H1 (cell line): Measurements from ENCODE around the gene F3. TPM values are rescaled to one million over a fixed set of nuclear protein-coding genes. Genes with fewer than 3 reads are reported as not detected.

Source experiments
- CTCF ChIA-PET: fragments of 300-600 bp; sonication (Branson Sonifier 250); formaldehyde crosslinking; loops from one replicate; lab custom pipeline; 2021; ENCODE audit not compliant: partially characterized antibody; lab: Charles Lee
- POLR2A ChIA-PET: fragments of 300-600 bp; sonication (Branson Sonifier 250); formaldehyde crosslinking; loops from one replicate; lab custom pipeline; 2021; ENCODE audit warnings: inconsistent platforms; ENCODE audit not compliant: partially characterized antibody; lab: Charles Lee
- DNase-seq, 2 experiments: peaks; one replicate each; pipeline versions ENCODE4 v3.0.0 to v3.0.0-alpha.2; 2010 to 2022; ENCODE audit warnings: low spot score in 2 of 2, low read depth in 1 of 2, mixed read lengths in 1 of 2
- FAIRE-seq: peaks from 2 replicates; lab custom pipeline; 2011; peaks lifted over from hg19 to GRCh38; lab: Jason Lieb, UNC
- H2AFZ ChIP-seq: 2 replicates; pipeline ENCODE4 v1.8.1; 2012; ENCODE audit warnings: low read length, inconsistent platforms
- H2AK5ac ChIP-seq: 2 replicates; pipeline ENCODE4 v1.6.1; 2013; ENCODE audit warnings: low read depth, low read length
- H2BK120ac ChIP-seq: replicated peaks from 2 replicates; pipeline ENCODE3; 2013; ENCODE audit warnings: low read depth, low read length, inconsistent platforms
- H2BK12ac ChIP-seq: 2 replicates; pipeline ENCODE4 v1.6.1; 2013; ENCODE audit warnings: low read depth, low read length
- H2BK15ac ChIP-seq: 2 replicates; pipeline ENCODE4 v1.6.1; 2013; ENCODE audit warnings: low read length
- H2BK20ac ChIP-seq: 2 replicates; pipeline ENCODE4 v1.6.1; 2013; ENCODE audit warnings: low read length
- H2BK5ac ChIP-seq: 2 replicates; pipeline ENCODE4 v1.6.1; 2013; ENCODE audit warnings: low read depth, low read length
- H3K14ac ChIP-seq: 2 replicates; pipeline ENCODE4 v1.6.1; 2013; ENCODE audit warnings: inconsistent platforms; ENCODE audit not compliant: insufficient read length
- H3K18ac ChIP-seq: 2 replicates; pipeline ENCODE4 v1.6.1; 2013; ENCODE audit warnings: low read length; ENCODE audit errors: extremely low read depth
- H3K23ac ChIP-seq: 2 replicates; pipeline ENCODE4 v1.6.1; 2013; ENCODE audit warnings: inconsistent platforms; ENCODE audit not compliant: insufficient read length
- H3K23me2 ChIP-seq: 2 replicates; pipeline ENCODE4 v1.6.1; 2013; ENCODE audit warnings: low read depth, low read length
- H3K27ac ChIP-seq: 2 replicates; pipeline ENCODE4 v1.6.1; 2011; ENCODE audit warnings: low read depth, low read length, inconsistent platforms
- H3K27me3 ChIP-seq, 4 experiments: replicated peaks in 1 of 4; 1 replicate in 1 of 4; 2 replicates in 3 of 4; pipeline versions ENCODE4 v1.6.1 to v1.8.1; 2011 to 2013; ENCODE audit warnings: low read length in 3 of 4, mild to moderate bottlenecking in 3 of 4, inconsistent platforms in 2 of 4, mixed read lengths in 2 of 4, moderate library complexity in 1 of 4; ENCODE audit not compliant: control insufficient read depth in 3 of 4, insufficient read depth in 3 of 4; ENCODE audit errors: extremely low read depth in 1 of 4
- H3K36me3 ChIP-seq, 4 experiments: 2 replicates each; pipeline versions ENCODE4 v1.6.1 to v1.8.1; 2011 to 2013; ENCODE audit warnings: mild to moderate bottlenecking in 4 of 4, low read length in 3 of 4, moderate library complexity in 2 of 4, control low read depth in 1 of 4, inconsistent platforms in 1 of 4; ENCODE audit not compliant: insufficient read depth in 4 of 4, control insufficient read depth in 2 of 4
- H3K4ac ChIP-seq: replicated peaks from 2 replicates; pipeline ENCODE3; 2013; ENCODE audit warnings: low read length, low read depth, mixed read lengths, inconsistent platforms; ENCODE audit not compliant: insufficient read length
- H3K4me1 ChIP-seq, 4 experiments: replicated peaks in 1 of 4; 1 replicate in 1 of 4; 2 replicates in 3 of 4; pipeline versions ENCODE4 v1.6.1 to v1.8.1; 2011 to 2013; ENCODE audit warnings: low read length in 3 of 4, inconsistent platforms in 2 of 4, mixed read lengths in 1 of 4; ENCODE audit not compliant: insufficient read depth in 4 of 4, control insufficient read depth in 3 of 4
- H3K4me2 ChIP-seq, 2 experiments: 2 replicates each; pipeline versions ENCODE4 v1.6.1 to v1.8.1; 2011 to 2013; ENCODE audit warnings: low read depth in 2 of 2, low read length in 2 of 2, control low read depth in 1 of 2, inconsistent platforms in 1 of 2, mild to moderate bottlenecking in 1 of 2; ENCODE audit not compliant: insufficient read depth in 1 of 2
- H3K4me3 ChIP-seq, 4 experiments: fragments of 200-600, 300-600 bp in 1 of 4; sonication (generic), shearing (Covaris generic), sonication (Bioruptor Twin) in 1 of 4; 2 replicates each; pipeline versions ENCODE4 v1.5.1 to v1.8.1; 2011 to 2016; ENCODE audit warnings: low read length in 4 of 4, low read depth in 3 of 4, control low read depth in 2 of 4, inconsistent platforms in 2 of 4, mild to moderate bottlenecking in 2 of 4, mixed read lengths in 1 of 4, moderate library complexity in 1 of 4; ENCODE audit not compliant: insufficient read depth in 2 of 4; ENCODE audit errors: extremely low read depth in 1 of 4
- H3K56ac ChIP-seq: replicated peaks from 2 replicates; pipeline ENCODE3; 2013; ENCODE audit warnings: low read depth, mild to moderate bottlenecking, mixed read lengths, low read length, inconsistent platforms; ENCODE audit not compliant: insufficient read length
- H3K79me1 ChIP-seq: 2 replicates; pipeline ENCODE4 v1.6.1; 2013; ENCODE audit warnings: low read depth, low read length, control low read depth
- H3K79me2 ChIP-seq, 2 experiments: 2 replicates each; pipeline versions ENCODE4 v1.6.1 to v1.8.1; 2012 to 2013; ENCODE audit warnings: low read length in 2 of 2, mild to moderate bottlenecking in 2 of 2, inconsistent platforms in 1 of 2; ENCODE audit not compliant: insufficient read depth in 2 of 2, control insufficient read depth in 1 of 2
- H3K9ac ChIP-seq, 4 experiments: replicated peaks in 1 of 4; 1 replicate in 1 of 4; 2 replicates in 3 of 4; pipeline versions ENCODE4 v1.6.1 to v1.8.1; 2011 to 2013; ENCODE audit warnings: low read depth in 3 of 4, low read length in 3 of 4, control low read depth in 2 of 4, mild to moderate bottlenecking in 2 of 4, moderate library complexity in 2 of 4, inconsistent platforms in 1 of 4; ENCODE audit errors: extremely low read depth in 1 of 4
- H3K9me3 ChIP-seq, 2 experiments: 2 replicates each; pipeline versions ENCODE4 v1.6.1 to v1.8.1; 2012 to 2013; ENCODE audit warnings: mild to moderate bottlenecking in 2 of 2, moderate library complexity in 2 of 2, control low read depth in 1 of 2, inconsistent platforms in 1 of 2, low read depth in 1 of 2, low read length in 1 of 2, mixed read lengths in 1 of 2; ENCODE audit not compliant: insufficient read depth in 2 of 2
- H4K20me1 ChIP-seq, 2 experiments: replicated peaks in 1 of 2; 2 replicates each; pipeline versions ENCODE3 to v1.8.1; 2011 to 2013; ENCODE audit warnings: inconsistent platforms in 2 of 2, low read length in 2 of 2, mild to moderate bottlenecking in 1 of 2; ENCODE audit not compliant: insufficient read depth in 2 of 2, control insufficient read depth in 1 of 2
- H4K5ac ChIP-seq: 2 replicates; pipeline ENCODE4 v1.6.1; 2013; ENCODE audit warnings: low read length, low read depth, mixed read lengths, inconsistent platforms; ENCODE audit not compliant: insufficient read length
- H4K8ac ChIP-seq: 2 replicates; pipeline ENCODE4 v1.8.0; 2013; ENCODE audit warnings: mild to moderate bottlenecking, moderate library complexity, low read length, inconsistent platforms; ENCODE audit not compliant: insufficient read depth; ENCODE audit errors: extremely low read depth
- H4K91ac ChIP-seq: replicated peaks from 2 replicates; pipeline ENCODE3; 2013; ENCODE audit warnings: low read length, mixed read lengths, inconsistent platforms; ENCODE audit not compliant: insufficient read length
- ASH2L ChIP-seq: fragments of 200-600, 300-600 bp; sonication (generic); IDR thresholded peaks from one replicate; pipeline ENCODE4 v1.7.1; 2017; ENCODE audit warnings: low read length
- CEBPB ChIP-seq: IDR thresholded peaks from 2 replicates; pipeline ENCODE4 v1.6.1; 2012; ENCODE audit warnings: low read depth, low read length
- CHD1 ChIP-seq: IDR thresholded peaks from 2 replicates; pipeline ENCODE4 v1.6.1; 2012; ENCODE audit warnings: low read depth, low read length, improper control_type of control experiment
- EZH2 ChIP-seq: fragments of 200-600 bp; sonication (generic); IDR thresholded peaks from 2 replicates; pipeline ENCODE4 v1.7.1; 2012; ENCODE audit warnings: low read depth, mild to moderate bottlenecking, moderate library complexity, low read length, inconsistent platforms; ENCODE audit not compliant: severe bottlenecking
- HDAC6 ChIP-seq: IDR thresholded peaks from one replicate; pipeline ENCODE4 v1.7.1; 2012; ENCODE audit warnings: low read depth, mild to moderate bottlenecking, inconsistent platforms, low read length, moderate library complexity
- KDM4A ChIP-seq: IDR thresholded peaks from one replicate; pipeline ENCODE4 v1.7.1; 2012; ENCODE audit warnings: low read depth, mild to moderate bottlenecking, moderate library complexity, low read length, inconsistent platforms; ENCODE audit not compliant: severe bottlenecking
- NANOG ChIP-seq: IDR thresholded peaks from 2 replicates; pipeline ENCODE4 v1.6.1; 2011; ENCODE audit warnings: low read length, low read depth, mild to moderate bottlenecking, inconsistent platforms; ENCODE audit not compliant: insufficient read depth, poor library complexity, severe bottlenecking
- NRF1 ChIP-seq: IDR thresholded peaks from 2 replicates; pipeline ENCODE4 v1.6.1; 2011; ENCODE audit warnings: mild to moderate bottlenecking, low read depth, low read length, improper control_type of control experiment
- POU5F1 ChIP-seq: IDR thresholded peaks from 2 replicates; pipeline ENCODE4 v1.6.1; 2011; ENCODE audit warnings: low read depth, mild to moderate bottlenecking, low read length, moderate library complexity
- RAD21 ChIP-seq, 2 experiments: IDR thresholded peaks in 1 of 2; conservative IDR thresholded peaks in 1 of 2; 2 replicates each; pipeline ENCODE4 v1.6.1; 2011; ENCODE audit warnings: low read depth in 2 of 2, low read length in 2 of 2, improper control_type of control experiment in 1 of 2, inconsistent platforms in 1 of 2, mild to moderate bottlenecking in 1 of 2, moderate library complexity in 1 of 2
- RBBP5 ChIP-seq: IDR thresholded peaks from 2 replicates; pipeline ENCODE4 v1.7.1; 2012; ENCODE audit warnings: low read depth, mild to moderate bottlenecking, inconsistent platforms, low read length, moderate library complexity, borderline replicate concordance
- RXRA ChIP-seq: IDR thresholded peaks from 2 replicates; pipeline ENCODE4 v1.6.1; 2011; ENCODE audit warnings: low read depth, mild to moderate bottlenecking, low read length, moderate library complexity; ENCODE audit not compliant: insufficient read depth
- SUZ12 ChIP-seq: fragments of 200-600 bp; sonication (generic); IDR thresholded peaks from 2 replicates; pipeline ENCODE4 v1.6.1; 2012; ENCODE audit warnings: mild to moderate bottlenecking, inconsistent platforms, low read length, moderate library complexity, mixed read lengths
- TCF12 ChIP-seq: IDR thresholded peaks from 2 replicates; pipeline ENCODE4 v1.6.1; 2011; ENCODE audit warnings: low read depth, mild to moderate bottlenecking, low read length
- WGBS, 2 experiments: shearing (Covaris generic) in 1 of 2; methylation state at CpG; one replicate each; pipeline versions ENCODE4 v1.1.6 to v1.1.7; 2013 to 2015; ENCODE audit warnings: low lambda C conversion rate in 2 of 2, mixed read lengths in 2 of 2, inconsistent platforms in 1 of 2, low coverage in 1 of 2, missing lambda C conversion rate in 1 of 2; ENCODE audit not compliant: insufficient replicate concordance in 2 of 2, insufficient coverage in 1 of 2, insufficient read length in 1 of 2; ENCODE audit errors: extremely low coverage in 1 of 2, missing lambda C conversion rate in 1 of 2; 5-methylcytosine and 5-hydroxymethylcytosine counted together
- polyA plus RNA-seq, 7 experiments: library from polyadenylated mRNA; depleted of rRNA in 3 of 7; stranded (reverse) in 5 of 7; unstranded in 2 of 7; fragments of >200 nt in 5 of 7; fragments of 200-250 nt in 2 of 7; gene quantifications; 1 replicate in 5 of 7; 2 replicates in 1 of 7; 4 replicates in 1 of 7; pipeline versions ENCODE4 v1.2.1 to v1.2.3, GENCODE V29; 2011 to 2013; ENCODE audit warnings: missing spikeins in 2 of 7, mixed read lengths in 2 of 7
- total RNA-seq: library from RNA; stranded (reverse); fragmentation: NEBNext Ultra II Directional; extraction: Animal tissue kit (Norgen Biotek cat#: 25700); gene quantifications from 2 replicates; pipeline ENCODE4 v1.2.1, GENCODE V29; 2021

Gene F3
- total and polyA plus RNA-seq, 2 of the 8 experiments (the other 6 are each of a cell fraction or from before 2014, with no cell fraction given), result 2.6 to 8.6 TPM

- Histone ChIP-seq H2AK5ac (no peak overlapping the region), H3K4ac (no peak overlapping the region), H3K14ac (no peak overlapping the region), H2BK15ac (no peak overlapping the region), H2BK12ac (no peak overlapping the region), H2AFZ (no peak overlapping the region), H3K79me1 (no peaks in the 10 kb centered on the region; the same call in 1 of the 2 replicates), H3K9me3 (no peaks in the 10 kb centered on the region), H3K18ac (no peak overlapping the region), H3K4me1 (peaks cover 0 to 7% (median 3%) of the 10 kb centered on the region in 4 experiments; a peak in 3 of 7 replicates), H3K23ac (no peak overlapping the region), H2BK20ac (no peak overlapping the region), H3K27me3 (no peaks in the 10 kb centered on the region), H3K4me2 (no peak overlapping the region), H4K20me1 (no peaks in the 10 kb centered on the region), H4K91ac (no peak overlapping the region), H4K8ac (no peak overlapping the region), H3K23me2 (no peaks in the 10 kb centered on the region), H2BK120ac (no peak overlapping the region), H4K5ac (no peak overlapping the region), H3K9ac (no peak overlapping the region), H3K27ac (no peak overlapping the region), H3K4me3 (no peak overlapping the region), H3K56ac (no peak overlapping the region), H3K79me2 (no peaks in the 10 kb centered on the region), H3K36me3 (peaks cover 2 to 33% (median 16%) of the 10 kb centered on the region in 4 experiments; a peak in 6 of 8 replicates), H2BK5ac (no peak overlapping the region)
- CTCF ChIA-PET, result interaction anchor here (1.0 to 15.1 kb wide), 9 partner anchors 8 to 313 kb away, joined by 3 to 212 read pairs (median 9); partner anchors contain the start of gene F3
- no peak for FAIRE-seq
- 90% methylated on average over 6 of the region's 6 CpGs; no CpG with 5 or more reads in 1 of the 2 experiments for WGBS, 2 experiments
- POLR2A ChIA-PET, result interaction anchor here (0.9 to 1.5 kb wide), 2 partner anchors 9 to 10 kb away, joined by 5 read pairs; partner anchors contain the start of gene F3
- no peak for DNase-seq
- TF ChIP-seq RAD21 (IDR thresholded peaks at IDR 0.05 in 1 of 2, conservative IDR thresholded peaks at IDR 0.05 in 1 of 2; ENCODE audit: low read depth in 2 of 2, low read length in 2 of 2) (no peak), EZH2 (no peak), KDM4A (no peak), CEBPB (no peak), CHD1 (no peak), POU5F1 (no peak), RXRA (no peak), HDAC6 (no peak), NRF1 (no peak), TCF12 (no peak), NANOG (no peak), RBBP5 (no peak), SUZ12 (no peak), ASH2L (no peak)
These were observed 9.9 kb downstream of the F3 start for GRCh38 chr1:94531664-94532063.
